ENCODE results near the gene LOXL4. TPM values are rescaled to one million over a fixed set of nuclear protein-coding genes. Genes with fewer than 3 reads are reported as not detected.

LOXL4 gene
- total RNA-seq, 1 donor from 2014 or later, result 0.92 TPM

DNA sequence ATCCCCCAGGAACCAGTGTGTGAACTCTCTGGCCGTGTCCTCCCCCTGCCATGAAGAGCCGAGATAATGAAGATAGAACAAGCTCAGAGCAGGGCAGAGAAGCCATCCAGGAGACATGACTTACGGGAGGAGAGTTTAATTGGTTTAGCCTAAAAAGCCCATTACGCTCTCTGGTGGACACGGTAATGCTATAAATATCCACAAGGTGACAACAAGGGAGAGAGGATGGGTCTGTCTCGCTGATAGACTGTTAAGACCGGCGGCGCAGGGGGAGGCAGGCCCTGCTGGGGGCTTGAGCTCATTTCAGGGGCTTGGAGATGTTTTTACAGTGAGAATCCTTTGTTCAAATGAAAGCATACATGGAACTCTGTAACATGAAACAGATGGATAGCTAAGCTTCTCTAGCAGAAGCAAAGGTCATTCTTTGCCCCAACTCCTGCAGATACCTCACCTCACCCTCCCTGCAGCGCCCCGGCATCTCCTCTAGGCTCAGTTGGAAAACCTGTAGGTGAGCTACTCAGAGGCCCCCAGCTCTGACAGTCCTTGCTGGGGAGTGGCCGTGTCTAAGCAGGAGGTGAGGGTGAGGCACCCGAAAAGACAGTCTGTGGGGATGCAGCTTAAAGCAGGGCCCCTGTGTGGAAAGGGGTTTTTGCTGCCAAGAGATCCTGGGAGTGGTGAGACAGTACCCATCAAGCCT lies 40.8 kb upstream of the LOXL4 start:
- H3K4me3 Mint-ChIP-seq, result peak overlapping the region; percentile 78
- H3K36me3 ChIP-seq, result no peaks in the 10 kb centered on the region
- no peaks in the 10 kb centered on the region for H3K9me3 ChIP-seq (ENCODE audit: low read depth)
- no peaks in the 10 kb centered on the region for H3K79me2 ChIP-seq (ENCODE audit: low read depth)
- peaks cover 6% of the 10 kb centered on the region for H3K4me1 ChIP-seq
- no peak overlapping the region for H2AFZ ChIP-seq (replicated peaks)
- peaks cover 20% of the 10 kb centered on the region for H3K4me1 Mint-ChIP-seq
- H3K36me3 Mint-ChIP-seq, result no peaks in the 10 kb centered on the region
- no peaks in the 10 kb centered on the region for H4K20me1 ChIP-seq (ENCODE audit: low read depth)
- TF ChIP-seq, protein P1, sequence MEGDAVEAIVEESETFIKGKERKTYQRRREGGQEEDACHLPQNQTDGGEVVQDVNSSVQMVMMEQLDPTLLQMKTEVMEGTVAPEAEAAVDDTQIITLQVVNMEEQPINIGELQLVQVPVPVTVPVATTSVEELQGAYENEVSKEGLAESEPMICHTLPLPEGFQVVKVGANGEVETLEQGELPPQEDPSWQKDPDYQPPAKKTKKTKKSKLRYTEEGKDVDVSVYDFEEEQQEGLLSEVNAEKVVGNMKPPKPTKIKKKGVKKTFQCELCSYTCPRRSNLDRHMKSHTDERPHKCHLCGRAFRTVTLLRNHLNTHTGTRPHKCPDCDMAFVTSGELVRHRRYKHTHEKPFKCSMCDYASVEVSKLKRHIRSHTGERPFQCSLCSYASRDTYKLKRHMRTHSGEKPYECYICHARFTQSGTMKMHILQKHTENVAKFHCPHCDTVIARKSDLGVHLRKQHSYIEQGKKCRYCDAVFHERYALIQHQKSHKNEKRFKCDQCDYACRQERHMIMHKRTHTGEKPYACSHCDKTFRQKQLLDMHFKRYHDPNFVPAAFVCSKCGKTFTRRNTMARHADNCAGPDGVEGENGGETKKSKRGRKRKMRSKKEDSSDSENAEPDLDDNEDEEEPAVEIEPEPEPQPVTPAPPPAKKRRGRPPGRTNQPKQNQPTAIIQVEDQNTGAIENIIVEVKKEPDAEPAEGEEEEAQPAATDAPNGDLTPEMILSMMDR (IDR thresholded peaks at IDR 0.05), result peak; percentile 30
- no peak for TF ChIP-seq EZH2 (IDR thresholded peaks at IDR 0.05)
- H3K27me3 ChIP-seq, result no peaks in the 10 kb centered on the region
- peak overlapping the region; percentile 23 for H3K4me3 ChIP-seq
- no peak overlapping the region for H3K27ac ChIP-seq
- no peaks in the 10 kb centered on the region for H3K9me3 Mint-ChIP-seq
- DNase-seq (ENCODE audit: low spot score), result peak; percentile 45
- H3K27me3 Mint-ChIP-seq (ENCODE audit: insufficient read depth, low read depth), result peaks cover 3% of the 10 kb centered on the region
- peak overlapping the region; percentile 51 for H3K4me2 ChIP-seq
- H3K27ac Mint-ChIP-seq, result peak overlapping the region; percentile 18
- no peak overlapping the region for H3K9ac ChIP-seq
- no peaks in the 10 kb centered on the region for H3F3A ChIP-seq (ENCODE audit: low read depth)

DNA sequence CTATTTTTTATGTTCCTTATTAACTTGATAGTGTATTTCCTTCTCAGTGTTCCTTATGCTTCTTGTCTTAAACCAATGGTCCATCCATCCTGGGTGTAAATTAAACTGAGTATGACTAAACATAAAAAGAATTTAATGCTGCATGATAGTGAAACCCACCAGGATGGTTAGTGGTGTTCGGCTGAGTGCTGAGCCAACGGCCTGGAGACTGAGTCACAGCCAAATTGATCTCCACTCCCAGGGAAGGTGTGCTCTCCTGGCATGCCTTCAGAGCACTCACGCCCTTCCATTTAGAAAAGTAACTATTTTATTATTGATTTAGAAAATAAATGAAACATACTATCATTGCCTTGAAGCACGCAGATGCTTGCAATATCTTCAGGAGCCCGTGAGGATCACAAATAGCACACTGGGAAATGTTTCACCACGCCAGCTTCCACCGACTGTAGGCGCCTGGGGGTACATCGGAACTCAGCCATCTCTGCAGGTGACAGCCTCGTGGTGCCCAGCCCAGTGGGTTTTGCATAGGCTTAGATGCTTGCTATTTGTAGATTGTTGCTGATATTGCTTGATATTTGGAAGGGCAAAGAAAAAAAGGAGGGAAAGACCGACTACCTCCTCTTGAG lies 40.0 kb upstream of the LOXL4 start:
- no peak overlapping the region for H3K4me3 Mint-ChIP-seq
- Histone ChIP-seq H3K27ac (no peak overlapping the region), H3K36me3 (no peaks in the 10 kb centered on the region), H3K9ac (no peak overlapping the region), H2AFZ (replicated peaks) (no peak overlapping the region), H3K4me1 (peaks cover 12% of the 10 kb centered on the region), H3F3A (ENCODE audit: low read depth) (no peaks in the 10 kb centered on the region), H3K79me2 (ENCODE audit: low read depth) (no peaks in the 10 kb centered on the region), H3K4me3 (no peak overlapping the region), H3K4me2 (no peak overlapping the region), H3K27me3 (no peaks in the 10 kb centered on the region), H3K9me3 (ENCODE audit: low read depth) (no peaks in the 10 kb centered on the region), H4K20me1 (ENCODE audit: low read depth) (no peaks in the 10 kb centered on the region)
- no peak overlapping the region for H3K27ac Mint-ChIP-seq
- H3K4me1 Mint-ChIP-seq, result peaks cover 28% of the 10 kb centered on the region
- H3K36me3 Mint-ChIP-seq, result no peaks in the 10 kb centered on the region
- TF ChIP-seq, protein P1 (IDR thresholded peaks at IDR 0.05), result no peak
- no peak for TF ChIP-seq EZH2phosphoT487 (IDR thresholded peaks at IDR 0.05)
- TF ChIP-seq EZH2 (IDR thresholded peaks at IDR 0.05), result no peak
- DNase-seq (ENCODE audit: low spot score), result no peak
- peaks cover 3% of the 10 kb centered on the region for H3K27me3 Mint-ChIP-seq (ENCODE audit: insufficient read depth, low read depth)
- H3K9me3 Mint-ChIP-seq, result no peaks in the 10 kb centered on the region

GRCh38 chr10:98306501-98306900 lies 38.5 kb upstream of the LOXL4 start:
- Mint-ChIP-seq H3K36me3 (no peaks in the 10 kb centered on the region), H3K4me3 (no peak overlapping the region), H3K27me3 (ENCODE audit: insufficient read depth, low read depth) (peaks cover 6% of the 10 kb centered on the region), H3K27ac (no peak overlapping the region), H3K4me1 (peaks cover 33% of the 10 kb centered on the region), H3K9me3 (no peaks in the 10 kb centered on the region)
- DNase-seq (ENCODE audit: low spot score), result no peak
- TF ChIP-seq EZH2 (IDR thresholded peaks at IDR 0.05) (no peak), EZH2phosphoT487 (IDR thresholded peaks at IDR 0.05) (no peak)
- TF ChIP-seq, protein P1 (IDR thresholded peaks at IDR 0.05), result no peak
- Histone ChIP-seq H3K27ac (no peak overlapping the region), H3K36me3 (no peaks in the 10 kb centered on the region), H3K4me3 (no peak overlapping the region), H3K27me3 (no peaks in the 10 kb centered on the region), H4K20me1 (ENCODE audit: low read depth) (no peaks in the 10 kb centered on the region), H3F3A (ENCODE audit: low read depth) (no peaks in the 10 kb centered on the region), H3K9me3 (ENCODE audit: low read depth) (no peaks in the 10 kb centered on the region), H3K79me2 (ENCODE audit: low read depth) (no peaks in the 10 kb centered on the region), H3K4me1 (peaks cover 16% of the 10 kb centered on the region), H2AFZ (replicated peaks) (no peak overlapping the region), H3K9ac (no peak overlapping the region), H3K4me2 (no peak overlapping the region)
